Measurements from ENCODE around the gene TMCO4. TPM values are rescaled to one million over a fixed set of nuclear protein-coding genes. Genes with fewer than 3 reads are reported as not detected.

The TMCO4 gene
- total and polyA plus RNA-seq, 2 of the 4 experiments (the other 2 are of a cell fraction) = 7.3 to 8.6 TPM

DNA sequence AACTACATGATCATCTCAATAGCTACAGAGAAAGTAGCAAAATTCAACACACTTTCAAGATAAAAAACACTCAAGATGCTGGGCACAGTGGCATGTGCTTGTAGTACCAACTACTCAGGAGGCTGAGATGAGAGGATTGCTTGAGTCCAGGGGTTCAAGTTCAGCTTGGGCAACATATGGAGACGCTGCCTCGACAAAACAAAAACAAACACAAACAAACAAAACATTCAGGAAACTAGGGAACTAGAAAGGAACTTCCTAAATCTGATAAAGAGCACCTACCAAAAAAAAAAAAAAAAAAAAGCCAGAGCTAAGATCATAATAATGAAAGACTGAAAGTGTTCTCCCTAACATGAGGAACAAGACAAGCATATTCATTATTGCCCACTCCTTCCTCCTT is 38.1 kb upstream of the TMCO4 start:
- no peak for ATAC-seq (ENCODE audit: low read depth)

More for the DNA sequence above, 38.1 kb upstream of the TMCO4 start:
- Histone ChIP-seq H3K4ac (ENCODE audit: low read depth, low read length) (no peak overlapping the region), H2BK15ac (ENCODE audit: low read depth, low read length) (no peak overlapping the region), H4K20me1 (ENCODE audit: insufficient read depth, low read length) (no peaks in the 10 kb centered on the region), H2BK5ac (ENCODE audit: low read depth, low read length, poor library complexity, severe bottlenecking) (no peak overlapping the region), H4K8ac (ENCODE audit: low read depth in 2 of 2, low read length in 2 of 2) (no peak overlapping the region), H3K36me3 (ENCODE audit: control insufficient read depth, insufficient read depth, low read length) (no peaks in the 10 kb centered on the region), H4K91ac (ENCODE audit: insufficient read depth, low read depth, low read length) (no peak overlapping the region), H2AK5ac (ENCODE audit: low read depth, low read length) (no peak overlapping the region), H3K4me1 (ENCODE audit: control insufficient read depth, insufficient read depth, low read length) (no peaks in the 10 kb centered on the region), H3K27me3 (ENCODE audit: control insufficient read depth, insufficient read depth, low read length) (peaks cover 2% of the 10 kb centered on the region; the same call in 1 of the 2 replicates), H3K79me1 (ENCODE audit: low read depth in 1 of 2, low read length in 2 of 2) (no peaks in the 10 kb centered on the region), H3K27ac (ENCODE audit: insufficient read depth, low read length) (no peak overlapping the region), H2BK20ac (ENCODE audit: low read depth, low read length) (no peak overlapping the region), H3K56ac (ENCODE audit: extremely low read depth, insufficient read depth, low read length) (no peak overlapping the region), H4K5ac (ENCODE audit: low read depth, low read length) (no peak overlapping the region), H3K9me3 (ENCODE audit: control insufficient read depth, insufficient read depth, low read length) (0 out of 2 replicates have a peak, but pooled peaks cover 1% of the 10 kb centered on the region), H3K9ac (ENCODE audit: low read depth, low read length) (no peak overlapping the region), H3K18ac (ENCODE audit: low read depth, low read length) (no peak overlapping the region), H2BK120ac (ENCODE audit: low read depth, low read length) (no peak overlapping the region), H3K23ac (ENCODE audit: low read depth, low read length) (no peak overlapping the region), H2AK9ac (replicated peaks; ENCODE audit: low read depth, low read length, poor library complexity) (no peak overlapping the region), H3K4me2 (ENCODE audit: low read depth, low read length) (no peak overlapping the region), H3K9me1 (ENCODE audit: insufficient read depth, low read length) (no peaks in the 10 kb centered on the region), H3K4me3 (ENCODE audit: insufficient read depth, low read depth, low read length) (no peak overlapping the region), H3K14ac (replicated peaks; ENCODE audit: low read depth, low read length) (no peak overlapping the region), H2AFZ (replicated peaks; ENCODE audit: low read length, poor library complexity) (no peak overlapping the region)
- dilution Hi-C loops (cut with HindIII; ENCODE audit: low sequenced_read_pairs, unreplicated experiment) = no loop called here
- intact Hi-C loops (cut with micrococcal nuclease) = no loop called here
- whole genome bisulfite sequencing, 2 experiments (ENCODE audit: extremely low coverage in 2 of 2, insufficient read length in 1 of 2) = no CpG with 5 or more reads among the region's 2 CpGs
- ChIA-PET POLR2A (ENCODE audit: unreplicated experiment) (no interaction called here), CTCF (no interaction called here)
- DNase-seq = no peak
- in situ Hi-C loops (cut with MboI; ENCODE audit: low sequenced_read_pairs) = no loop called here
- no TSS peak for BruUV-seq (replicated peaks)
- no peak for TF ChIP-seq BHLHE40 (IDR thresholded peaks at IDR 0.05; ENCODE audit: low read depth, low read length)
- TF ChIP-seq POLR2A (IDR thresholded peaks at IDR 0.05; ENCODE audit: low read depth, low read length) = no peak
- TF ChIP-seq RFX5 (IDR thresholded peaks at IDR 0.05; ENCODE audit: low read depth, low read length) = no peak
